Measurements from ENCODE around the gene MAZ.

MAZ gene

GRCh38 chr16:29820271-29820701, 14.0 kb downstream of the MAZ start, which contains the start of gene MVP:
MVP (plus strand) TSS chr16:29820462; CDS start chr16:29830550, 10,088 bp downstream.
- peak within 1 kb of the TSS; percentile 45 for H3K9ac ChIP-seq (ENCODE audit: low read length)
- H3K4me3 ChIP-seq (ENCODE audit: insufficient read depth, low read length, poor library complexity, severe bottlenecking), result peak within 1 kb of the TSS; percentile 48
- no peaks in the 10 kb centered on the region for H3K9me2 ChIP-seq (replicated peaks; ENCODE audit: insufficient read depth, low read length)
- no peaks in the 10 kb centered on the region for H4K20me1 ChIP-seq (ENCODE audit: low read depth, low read length)
- no peak within 1 kb of the TSS for H2AFZ ChIP-seq (ENCODE audit: low read depth, low read length, severe bottlenecking)
- H3F3A ChIP-seq (ENCODE audit: insufficient read depth), result peaks cover 5% of the 10 kb centered on the region
- H3K36me3 ChIP-seq (ENCODE audit: low read length), result 0 out of 2 replicates have a peak, but pooled peaks cover 2% of the 10 kb centered on the region
- no peak within 1 kb of the TSS for H3K27ac ChIP-seq (ENCODE audit: low read depth, low read length)
- no peaks in the 10 kb centered on the region for H3K9me3 ChIP-seq (ENCODE audit: insufficient read depth, low read length)
- H3K4me2 ChIP-seq (ENCODE audit: low read depth, low read length, poor library complexity, severe bottlenecking), result peak within 1 kb of the TSS; percentile 55
- TF ChIP-seq CTCF (IDR thresholded peaks at IDR 0.05; ENCODE audit: insufficient read depth, low read length, poor library complexity, severe bottlenecking) (no peak), EZH2phosphoT487 (conservative IDR thresholded peaks at IDR 0.05; ENCODE audit: low read length) (no peak)
- no peaks in the 10 kb centered on the region for H3K27me3 ChIP-seq (ENCODE audit: low read length)
- H3K79me2 ChIP-seq (ENCODE audit: insufficient read depth, low read length), result peaks cover 21% of the 10 kb centered on the region

GRCh38 chr16:29820730-29821642, 14.7 kb downstream of the MAZ start:
- Histone ChIP-seq H3K9me3 (ENCODE audit: insufficient read depth, low read length) (no peaks in the 10 kb centered on the region), H3K36me3 (ENCODE audit: low read length) (0 out of 2 replicates have a peak, but pooled peaks cover 2% of the 10 kb centered on the region), H3K9me2 (replicated peaks; ENCODE audit: insufficient read depth, low read length) (no peaks in the 10 kb centered on the region), H3F3A (ENCODE audit: insufficient read depth) (peaks cover 5% of the 10 kb centered on the region), H3K79me2 (ENCODE audit: insufficient read depth, low read length) (peaks cover 21% of the 10 kb centered on the region), H3K4me2 (ENCODE audit: low read depth, low read length, poor library complexity, severe bottlenecking) (peak overlapping the region; percentile 55), H4K20me1 (ENCODE audit: low read depth, low read length) (no peaks in the 10 kb centered on the region), H3K4me3 (ENCODE audit: insufficient read depth, low read length, poor library complexity, severe bottlenecking) (no peak overlapping the region), H3K27ac (ENCODE audit: low read depth, low read length) (no peak overlapping the region), H3K27me3 (ENCODE audit: low read length) (no peaks in the 10 kb centered on the region), H3K9ac (ENCODE audit: low read length) (peak overlapping the region; percentile 45), H2AFZ (ENCODE audit: low read depth, low read length, severe bottlenecking) (no peak overlapping the region)
- no peak for TF ChIP-seq CTCF (IDR thresholded peaks at IDR 0.05; ENCODE audit: insufficient read depth, low read length, poor library complexity, severe bottlenecking)
- no peak for TF ChIP-seq EZH2phosphoT487 (conservative IDR thresholded peaks at IDR 0.05; ENCODE audit: low read length)

GRCh38 chr16:29821643-29822115, 15.3 kb downstream of the MAZ start:
- Histone ChIP-seq H3K36me3 (ENCODE audit: low read length) (0 out of 2 replicates have a peak, but pooled peaks cover 2% of the 10 kb centered on the region), H3K27me3 (ENCODE audit: low read length) (no peaks in the 10 kb centered on the region), H2AFZ (ENCODE audit: low read depth, low read length, severe bottlenecking) (no peak overlapping the region), H3K27ac (ENCODE audit: low read depth, low read length) (no peak overlapping the region), H3F3A (ENCODE audit: insufficient read depth) (peaks cover 5% of the 10 kb centered on the region), H3K9me3 (ENCODE audit: insufficient read depth, low read length) (no peaks in the 10 kb centered on the region), H3K9me2 (replicated peaks; ENCODE audit: insufficient read depth, low read length) (no peaks in the 10 kb centered on the region), H4K20me1 (ENCODE audit: low read depth, low read length) (no peaks in the 10 kb centered on the region), H3K79me2 (ENCODE audit: insufficient read depth, low read length) (peaks cover 17% of the 10 kb centered on the region), H3K4me3 (ENCODE audit: insufficient read depth, low read length, poor library complexity, severe bottlenecking) (no peak overlapping the region), H3K4me2 (ENCODE audit: low read depth, low read length, poor library complexity, severe bottlenecking) (no peak overlapping the region), H3K9ac (ENCODE audit: low read length) (peak overlapping the region; percentile 45; the same call in 1 of the 2 replicates)
- no peak for TF ChIP-seq EZH2phosphoT487 (conservative IDR thresholded peaks at IDR 0.05; ENCODE audit: low read length)

Measured in SU-DHL-6 (cell line).